SK-N-SH treated with all-trans-retinoic acid at 6 μM for 48 hours (cell line): Measurements from ENCODE around the gene SLC22A23.

Experiments used
- ATAC-seq: fragments of 200-7000 bp; cut with Tn5 transposase; 3 replicates; pipeline ENCODE4 v1.9.1; 2020; ENCODE audit warnings: mild to moderate bottlenecking, moderate library complexity
- ARNTL ChIP-seq: fragments of 450-650 bp; formaldehyde crosslinking; IDR thresholded peaks from 2 replicates; pipeline ENCODE4 v1.5.0; 2020; ENCODE audit warnings: low read depth, mild to moderate bottlenecking, moderate library complexity, borderline replicate concordance
- CREB5 ChIP-seq: fragments of 250-450 bp; sonication (Bioruptor Pico); IDR thresholded peaks from 2 replicates; pipeline ENCODE4 v1.5.1; 2020; ENCODE audit warnings: low read depth, mild to moderate bottlenecking, moderate library complexity
- CSRNP3 ChIP-seq: fragments of 250-450 bp; sonication (Bioruptor Pico); IDR thresholded peaks from 2 replicates; pipeline ENCODE4 v1.5.1; 2021; ENCODE audit warnings: mild to moderate bottlenecking, moderate library complexity
- ESRRG ChIP-seq: fragments of 250-450 bp; sonication (Bioruptor Pico); IDR thresholded peaks from 2 replicates; pipeline ENCODE4 v1.6.1; 2021; ENCODE audit warnings: mild to moderate bottlenecking
- GLIS3 ChIP-seq: fragments of 250-450 bp; sonication (Bioruptor Pico); IDR thresholded peaks from 2 replicates; pipeline ENCODE4 v1.5.0; 2020; ENCODE audit warnings: mild to moderate bottlenecking, moderate library complexity
- ISL1 ChIP-seq: fragments of 250-450 bp; sonication (Bioruptor Pico); IDR thresholded peaks from 2 replicates; pipeline ENCODE4 v2.1.2; 2022; ENCODE audit warnings: mild to moderate bottlenecking, moderate library complexity
- OSR1 ChIP-seq: fragments of 250-450 bp; sonication (Bioruptor Pico); IDR thresholded peaks from 2 replicates; pipeline ENCODE4 v1.8.0; 2022; ENCODE audit warnings: moderate library complexity, mild to moderate bottlenecking, inconsistent platforms
- PATZ1 ChIP-seq: fragments of 250-450 bp; sonication (Bioruptor Pico); IDR thresholded peaks from 2 replicates; pipeline ENCODE4 v1.8.0; 2020; ENCODE audit warnings: mild to moderate bottlenecking, moderate library complexity, borderline replicate concordance
- POU6F1 ChIP-seq: fragments of 250-450 bp; sonication (Bioruptor Pico); IDR thresholded peaks from 2 replicates; pipeline ENCODE4 v1.8.0; 2021; ENCODE audit warnings: low read depth, mild to moderate bottlenecking, moderate library complexity, borderline replicate concordance
- PPARA ChIP-seq: fragments of 250-450 bp; sonication (Bioruptor Pico); IDR thresholded peaks from 2 replicates; pipeline ENCODE4 v1.5.0; 2020; ENCODE audit warnings: mild to moderate bottlenecking, borderline replicate concordance
- SNAI2 ChIP-seq: fragments of 250-450 bp; sonication (Bioruptor Pico); IDR thresholded peaks from 2 replicates; pipeline ENCODE4 v1.5.0; 2020; ENCODE audit warnings: mild to moderate bottlenecking, moderate library complexity
- TOX ChIP-seq: fragments of 250-450 bp; sonication (Bioruptor Pico); IDR thresholded peaks from 2 replicates; pipeline ENCODE4 v1.8.0; 2021; ENCODE audit warnings: mild to moderate bottlenecking, moderate library complexity, borderline replicate concordance
- TSHZ2 ChIP-seq: fragments of 250-450 bp; sonication (Bioruptor Pico); IDR thresholded peaks from 2 replicates; pipeline ENCODE4 v1.5.0; 2020; ENCODE audit warnings: mild to moderate bottlenecking, moderate library complexity
- ZC3H10 ChIP-seq: fragments of 250-450 bp; sonication (Bioruptor Pico); IDR thresholded peaks from 2 replicates; pipeline ENCODE4 v1.5.1; 2021; ENCODE audit warnings: mild to moderate bottlenecking, moderate library complexity
- ZFP3 ChIP-seq: fragments of 250-450 bp; sonication (Bioruptor Pico); IDR thresholded peaks from 2 replicates; pipeline ENCODE4 v1.5.0; 2020; ENCODE audit warnings: mild to moderate bottlenecking, moderate library complexity
- ZFP30 ChIP-seq: fragments of 450-650 bp; formaldehyde crosslinking; IDR thresholded peaks from 2 replicates; pipeline ENCODE4 v1.5.0; 2022; ENCODE audit warnings: mild to moderate bottlenecking, moderate library complexity
- ZNF565 ChIP-seq: fragments of 450-650 bp; formaldehyde crosslinking; conservative IDR thresholded peaks from 2 replicates; pipeline ENCODE4 v1.5.0; 2020; ENCODE audit warnings: low read depth, mild to moderate bottlenecking, moderate library complexity
- ZNF8 ChIP-seq: fragments of 450-650 bp; formaldehyde crosslinking; IDR thresholded peaks from 2 replicates; pipeline ENCODE4 v1.5.0; 2020; ENCODE audit warnings: mild to moderate bottlenecking, moderate library complexity

Gene SLC22A23

GRCh38 chr6:3308106-3308505 is 148.7 kb downstream of the SLC22A23 start:
- no peak for ATAC-seq
- TF ChIP-seq TSHZ2 (CRISPR knock-in tag) (no peak), OSR1 (CRISPR knock-in tag) (no peak), CSRNP3 (CRISPR knock-in tag) (no peak), ARNTL (CRISPR knock-in tag) (no peak), ZC3H10 (no peak), ZNF8 (CRISPR knock-in tag) (no peak), ZNF565 (CRISPR knock-in tag) (no peak), ESRRG (CRISPR knock-in tag) (no peak)

- no peak for ATAC-seq
- no peak for TF ChIP-seq TOX
- no peak for TF ChIP-seq TSHZ2 (CRISPR knock-in tag)
- no peak for TF ChIP-seq ZNF565 (CRISPR knock-in tag)
- TF ChIP-seq CSRNP3 (CRISPR knock-in tag): no peak
- no peak for TF ChIP-seq ZC3H10
- TF ChIP-seq SNAI2 (CRISPR knock-in tag): no peak
- TF ChIP-seq GLIS3 (CRISPR knock-in tag): no peak
- no peak for TF ChIP-seq PPARA (CRISPR knock-in tag)
- no peak for TF ChIP-seq CREB5 (CRISPR knock-in tag)
- TF ChIP-seq ISL1 (CRISPR knock-in tag): no peak
- no peak for TF ChIP-seq OSR1 (CRISPR knock-in tag)
Measured at GRCh38 chr6:3307436-3307835, 149.4 kb downstream of the SLC22A23 start.

GRCh38 chr6:3306848-3307247 is 150.0 kb downstream of the SLC22A23 start:
- no peak; the same call in 2 of the 3 replicates for ATAC-seq
- no peak for TF ChIP-seq GLIS3 (CRISPR knock-in tag)
- TF ChIP-seq ESRRG (CRISPR knock-in tag): no peak

- ATAC-seq: no peak
- TF ChIP-seq SNAI2 (CRISPR knock-in tag) (no peak), ZNF565 (CRISPR knock-in tag) (no peak), ZFP30 (no peak), ZNF8 (CRISPR knock-in tag) (no peak), TSHZ2 (CRISPR knock-in tag) (no peak), PATZ1 (CRISPR knock-in tag) (no peak), POU6F1 (CRISPR knock-in tag) (no peak), GLIS3 (CRISPR knock-in tag) (no peak), ISL1 (CRISPR knock-in tag) (no peak), ZFP3 (CRISPR knock-in tag) (no peak)
Measured at GRCh38 chr6:3305831-3306230, 151.0 kb downstream of the SLC22A23 start.
